IPS-18c (cell line): ENCODE data around the gene TECPR1.

ENCODE experiments used
- H3K4me3 ChIP-seq: 2 replicates; pipeline ENCODE4 v1.7.0; 2013; ENCODE audit warnings: low read depth, mild to moderate bottlenecking, low read length, moderate library complexity; ENCODE audit not compliant: insufficient read depth
- H3K9me3 ChIP-seq: one replicate; pipeline ENCODE4 v1.6.1; 2013; ENCODE audit warnings: mild to moderate bottlenecking, low read length, moderate library complexity; ENCODE audit not compliant: control insufficient read depth, insufficient read depth

Gene TECPR1

DNA sequence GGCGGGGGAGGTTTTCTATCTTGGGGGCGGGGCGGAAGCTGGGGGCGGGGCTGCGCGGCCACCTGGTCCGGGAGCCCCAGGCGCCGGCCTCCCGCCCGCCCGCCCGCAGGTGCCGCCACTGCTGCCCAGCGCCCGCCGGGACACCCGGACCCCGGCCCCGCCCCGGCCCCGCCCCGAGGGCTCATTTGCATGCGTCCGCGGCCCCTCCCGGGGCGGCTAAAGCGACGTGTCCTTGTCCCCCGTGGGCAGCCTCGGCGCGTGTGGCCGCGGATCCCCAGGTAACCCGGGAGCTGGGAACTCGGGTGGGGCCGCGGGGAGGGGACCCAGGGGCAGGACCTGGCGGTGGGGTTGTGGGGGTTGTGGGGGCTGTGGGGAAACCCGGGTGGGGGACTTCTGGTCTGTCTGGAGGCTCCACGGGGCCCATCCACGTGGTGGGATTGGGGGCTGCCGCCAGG lies 40.8 kb downstream of the TECPR1 start, which contains the start of gene BHLHA15:
BHLHA15 (plus strand) TSS at position 219 of the 455 bp plus-strand sequence. CDS start 871 bp downstream, outside the sequence.
- Histone ChIP-seq H3K9me3 (no peaks in the 10 kb centered on the region), H3K4me3 (peak within 1 kb of the TSS; percentile 43)

DNA sequence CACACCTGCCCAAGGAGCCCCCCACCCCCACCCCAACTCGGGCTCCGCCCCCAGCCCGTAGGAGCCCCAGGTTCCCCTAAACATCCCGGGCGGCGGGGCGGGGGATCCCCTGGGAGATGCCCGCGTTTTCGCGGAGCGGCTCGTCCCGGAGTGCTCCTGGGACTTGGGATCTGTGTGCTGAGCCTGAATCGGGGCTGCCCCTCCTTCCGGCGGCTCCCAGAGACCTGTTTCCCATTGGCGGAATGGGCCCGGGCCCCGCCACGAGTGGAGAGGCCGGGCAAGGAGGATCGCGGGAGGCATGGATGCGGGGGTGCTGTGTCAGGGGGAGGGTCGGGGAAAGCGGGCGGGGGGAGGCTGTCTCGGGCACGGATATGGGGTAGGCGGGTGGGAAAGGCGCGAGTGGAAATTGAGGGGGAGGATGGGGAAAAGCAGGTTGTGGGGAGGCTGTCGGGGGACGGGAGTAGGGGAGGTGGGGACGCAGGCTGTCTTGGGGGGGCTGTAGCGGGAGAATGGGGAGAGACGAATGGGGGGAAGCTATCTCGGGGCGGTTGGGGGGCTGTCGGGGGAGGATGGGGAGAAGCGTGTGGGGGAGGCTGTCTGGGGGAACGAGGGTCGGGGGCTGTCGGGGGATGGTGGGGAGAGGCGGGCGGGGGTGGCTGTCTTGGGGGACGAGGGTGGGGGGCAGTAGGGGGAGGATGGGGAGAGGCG lies 41.4 kb downstream of the TECPR1 start:
- Histone ChIP-seq H3K4me3 (peak overlapping the region; percentile 43; the same call in 1 of the 2 replicates), H3K9me3 (no peaks in the 10 kb centered on the region)

DNA sequence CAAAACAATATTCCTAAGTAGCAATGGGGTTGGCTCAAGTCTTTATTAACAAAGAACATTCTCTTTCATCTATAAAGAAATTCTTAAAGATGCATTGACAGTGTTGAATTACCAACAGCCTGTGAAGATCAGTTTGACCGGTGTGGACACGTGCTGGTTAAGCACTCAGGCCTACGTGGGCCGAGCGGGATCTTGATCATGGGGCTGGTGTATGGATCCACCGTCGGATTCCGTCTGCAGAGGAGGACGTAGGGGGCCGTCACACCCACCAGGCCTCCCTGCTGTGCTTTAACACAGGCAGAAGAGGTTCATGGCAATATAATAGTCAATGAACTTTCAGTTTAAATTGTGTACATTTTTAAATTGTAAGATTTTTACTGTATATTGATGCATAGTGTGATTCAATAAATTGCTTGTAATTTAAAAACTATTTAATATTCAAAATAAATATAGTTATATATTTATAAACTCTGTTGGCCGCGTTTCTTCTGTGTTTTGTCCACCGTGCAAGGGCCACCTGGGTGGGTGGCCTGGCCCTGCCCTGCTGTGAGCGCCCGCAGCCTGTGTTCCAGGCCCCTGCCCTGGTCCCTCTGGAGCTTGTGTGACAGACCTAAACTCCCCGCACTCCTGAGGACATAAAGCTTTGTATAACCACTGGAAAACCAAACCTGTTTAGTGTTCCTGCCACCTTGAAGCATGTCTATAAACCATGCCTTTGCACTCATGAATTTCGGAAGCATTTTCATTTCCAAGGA lies 42.7 kb downstream of the TECPR1 start:
- Histone ChIP-seq H3K4me3 (no peak overlapping the region), H3K9me3 (no peaks in the 10 kb centered on the region)

GRCh38 chr7:98206451-98207330 lies 45.3 kb downstream of the TECPR1 start:
- Histone ChIP-seq H3K9me3 (no peaks in the 10 kb centered on the region), H3K4me3 (no peak overlapping the region)

- Histone ChIP-seq H3K9me3 (no peaks in the 10 kb centered on the region), H3K4me3 (no peak overlapping the region)
Observed at GRCh38 chr7:98205162-98205845, 46.7 kb downstream of the TECPR1 start.

- H3K9me3 ChIP-seq: no peaks in the 10 kb centered on the region
- no peak overlapping the region for H3K4me3 ChIP-seq
Observed at GRCh38 chr7:98204670-98205069, 47.4 kb downstream of the TECPR1 start.

GRCh38 chr7:98203964-98204605 lies 47.9 kb downstream of the TECPR1 start:
- no peaks in the 10 kb centered on the region for H3K9me3 ChIP-seq
- H3K4me3 ChIP-seq: no peak overlapping the region

- no peak overlapping the region for H3K4me3 ChIP-seq
- H3K9me3 ChIP-seq: peaks cover 2% of the 10 kb centered on the region
Observed at GRCh38 chr7:98203261-98203963, 48.6 kb downstream of the TECPR1 start.

DNA sequence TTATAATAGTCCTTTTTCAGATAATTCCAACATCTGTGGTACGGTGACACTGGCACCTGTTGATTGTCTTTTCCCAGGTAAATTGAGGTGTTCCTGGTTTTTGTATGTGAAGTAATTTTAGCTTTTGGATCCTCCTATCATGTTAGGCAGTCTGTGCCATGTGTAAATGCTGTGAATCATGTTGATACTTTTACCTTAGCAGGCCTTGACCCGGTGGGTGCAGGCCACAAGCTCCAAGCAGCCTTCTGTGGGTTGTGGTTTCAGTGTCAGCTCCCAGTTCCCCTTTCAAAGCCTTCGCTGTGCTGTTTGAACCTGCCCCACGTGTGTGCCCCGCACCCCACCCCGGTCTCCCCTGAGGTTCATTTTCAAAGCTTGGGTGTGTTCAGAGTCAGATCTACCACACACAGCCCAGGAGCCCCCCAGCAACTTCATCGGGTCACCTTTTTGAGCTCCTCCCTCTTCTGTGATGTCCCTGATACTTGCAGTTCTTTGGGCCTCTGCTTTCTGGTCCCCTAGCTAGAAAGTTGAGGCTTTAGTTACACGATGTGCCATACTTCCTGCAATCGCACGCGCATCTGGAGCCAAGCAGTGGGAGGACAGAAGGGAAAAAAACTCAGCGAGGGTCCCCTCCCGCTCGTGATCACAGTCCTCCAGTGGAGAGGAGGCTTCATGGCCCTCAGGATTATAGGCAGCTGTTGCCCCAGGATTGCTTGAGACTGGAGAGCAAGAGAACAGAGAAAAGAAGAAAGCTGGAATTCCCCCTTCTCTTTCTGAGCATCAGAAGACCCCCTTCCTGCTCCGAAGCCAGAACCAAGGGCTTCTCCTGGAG lies 49.5 kb downstream of the TECPR1 start:
- H3K4me3 ChIP-seq: no peak overlapping the region
- H3K9me3 ChIP-seq: peaks cover 2% of the 10 kb centered on the region

- Histone ChIP-seq H3K9me3 (peaks cover 2% of the 10 kb centered on the region), H3K4me3 (no peak overlapping the region)
Observed at GRCh38 chr7:98200364-98200763, 51.7 kb downstream of the TECPR1 start.

DNA sequence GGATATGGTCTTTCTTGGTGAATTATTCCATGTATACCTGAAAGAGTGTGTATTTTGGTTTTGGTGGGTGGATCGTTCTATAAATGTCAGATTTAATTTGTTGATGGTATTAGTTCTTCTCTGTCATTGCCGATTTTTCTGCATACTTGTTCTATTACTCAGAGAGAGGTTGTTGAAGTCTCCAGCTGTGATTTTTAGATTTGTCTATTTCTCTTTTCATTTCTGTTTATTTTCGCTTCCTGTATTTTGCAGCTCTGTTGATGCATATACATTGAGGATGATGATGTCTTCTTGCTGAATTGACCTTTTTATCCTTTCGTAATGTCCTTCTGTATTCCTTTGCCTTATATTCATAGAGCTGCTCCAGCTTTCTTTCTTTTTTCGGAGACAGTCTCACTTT lies 52.9 kb downstream of the TECPR1 start:
- Histone ChIP-seq H3K9me3 (peaks cover 2% of the 10 kb centered on the region), H3K4me3 (no peak overlapping the region)

DNA sequence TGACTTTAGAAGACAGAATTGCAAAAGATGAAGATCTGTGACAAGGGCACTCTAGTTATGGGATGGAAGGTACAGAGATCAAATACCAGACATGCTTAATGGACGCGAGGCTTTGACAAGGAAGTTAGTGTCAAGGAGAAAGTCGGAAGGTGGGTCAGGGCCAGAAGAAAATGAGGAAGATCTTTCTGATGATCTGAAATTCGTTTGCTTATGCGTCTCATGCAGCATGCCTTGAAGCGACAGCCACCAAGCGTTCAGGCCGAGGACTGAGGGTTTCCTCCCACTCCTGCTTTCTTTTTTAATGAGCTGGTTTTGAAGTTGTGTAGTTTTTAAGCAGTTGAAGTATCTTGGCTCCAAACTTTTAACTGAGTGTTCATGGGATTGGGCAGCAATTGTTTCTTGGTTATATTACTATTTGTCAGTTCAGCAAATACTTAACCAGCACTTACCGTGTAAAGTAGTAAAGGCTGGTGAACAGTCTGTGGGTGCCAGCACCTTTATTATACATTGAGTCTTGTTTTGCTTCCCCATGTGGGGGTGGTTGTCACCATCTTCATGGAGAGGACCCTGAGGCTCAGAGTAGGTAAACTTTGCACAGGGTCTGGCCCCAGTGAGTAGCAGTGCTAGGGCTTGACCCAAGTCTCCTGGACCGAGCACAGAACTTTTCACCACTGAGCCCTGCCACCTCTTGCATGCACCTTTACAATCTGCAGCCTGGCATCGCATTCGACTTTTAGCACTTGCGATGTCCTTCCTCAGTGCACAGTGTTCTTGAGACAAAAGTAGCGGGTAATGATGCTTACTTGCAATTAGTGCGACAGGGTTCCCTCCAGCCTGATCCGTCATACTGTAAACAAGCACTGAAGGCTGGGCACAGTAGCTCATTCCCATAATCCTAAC lies 55.1 kb downstream of the TECPR1 start:
- peaks cover 2% of the 10 kb centered on the region for H3K9me3 ChIP-seq

DNA sequence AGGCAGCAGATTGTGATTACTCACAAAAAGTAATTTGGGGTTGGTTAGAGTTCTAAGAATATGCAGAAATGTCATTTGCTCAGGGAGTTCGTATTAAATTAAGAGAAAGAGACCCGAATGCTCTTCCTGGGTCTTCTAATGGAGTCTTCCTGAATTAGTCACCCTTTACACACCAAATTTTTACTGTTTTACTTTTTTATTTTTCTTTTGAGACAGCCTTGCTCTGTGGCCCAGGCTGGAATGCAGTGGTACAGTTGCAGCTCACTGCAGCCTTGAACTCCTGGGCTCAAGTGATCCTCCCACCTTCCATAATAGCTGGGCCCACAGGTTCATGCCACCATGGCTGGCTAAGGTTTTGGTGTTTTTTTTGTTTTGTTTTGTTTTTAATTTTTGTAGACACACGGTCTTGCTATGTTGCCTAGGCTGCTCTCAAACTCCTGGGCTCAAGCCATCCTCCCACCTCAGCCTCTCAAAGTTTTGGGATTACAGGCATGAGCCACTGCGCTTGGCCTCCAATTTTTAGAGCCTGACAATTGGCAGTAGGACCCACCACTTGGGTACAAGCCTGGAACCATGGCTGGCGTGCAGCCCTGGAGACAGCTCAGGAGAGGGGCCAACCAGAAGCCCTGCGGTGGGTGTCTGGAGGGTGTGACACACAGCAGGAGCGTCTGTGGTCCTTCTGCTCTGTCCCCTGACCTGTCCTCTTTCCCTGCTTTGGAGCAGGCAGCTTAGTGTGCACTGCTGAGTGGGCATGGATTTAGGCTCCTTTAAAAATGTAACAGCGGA lies 57.2 kb downstream of the TECPR1 start:
- H3K4me3 ChIP-seq: no peak overlapping the region
- H3K9me3 ChIP-seq: peaks cover 2% of the 10 kb centered on the region

More for the DNA sequence above, 55.1 kb downstream of the TECPR1 start:
- H3K4me3 ChIP-seq: no peak overlapping the region

- no peak overlapping the region for H3K4me3 ChIP-seq
- H3K9me3 ChIP-seq: peaks cover 2% of the 10 kb centered on the region
Observed at GRCh38 chr7:98194186-98194585, 57.8 kb downstream of the TECPR1 start.
